Naive thymus-derived CD4-positive, alpha-beta T cell (primary cell): ENCODE results near the gene KCNJ1. TPM values are rescaled to one million over a fixed set of nuclear protein-coding genes. Genes with fewer than 3 reads are reported as not detected.
A peak's percentile ranks its signal among the peaks of the same experiment; 100 is the strongest.

Source experiments
- ATAC-seq: fragments of 150-1000 bp; cut with Tn5 transposase; 2 replicates; pipeline ENCODE4 v1.10.0; 2021; ENCODE audit warnings: mild to moderate bottlenecking, moderate library complexity
- CTCF ChIA-PET: fragments of 350-600 bp; sonication (Branson Sonifier 250); formaldehyde crosslinking; loops from one replicate; lab custom pipeline; 2021; ENCODE audit warnings: antibody characterized with exemption; lab: Charles Lee
- POLR2A ChIA-PET: fragments of 350-600 bp; sonication (Branson Sonifier 250); formaldehyde crosslinking; loops from one replicate; lab custom pipeline; 2021; ENCODE audit warnings: antibody characterized with exemption, inconsistent platforms; lab: Charles Lee
- DNase-seq, 9 donors: peaks; one replicate each; pipeline versions ENCODE4 v3.0.0 to v3.0.0-alpha.2; 2020 to 2022; ENCODE audit warnings: mixed read lengths in 1 of 9
- H3K27ac ChIP-seq: one replicate; pipeline ENCODE4 v1.7.0; 2013; ENCODE audit warnings: mild to moderate bottlenecking, low read depth, low read length, moderate library complexity
- H3K27me3 ChIP-seq, 2 donors: one replicate each; pipeline ENCODE4 v1.7.0; 2013; ENCODE audit warnings: low read length in 2 of 2, mild to moderate bottlenecking in 2 of 2, moderate library complexity in 2 of 2; ENCODE audit not compliant: control insufficient read depth in 2 of 2, insufficient read depth in 2 of 2
- H3K36me3 ChIP-seq, 3 experiments: 1 replicate in 2 of 3; 2 replicates in 1 of 3; pipeline ENCODE4 v1.7.0; 2013; ENCODE audit warnings: low read length in 3 of 3, mild to moderate bottlenecking in 3 of 3, moderate library complexity in 1 of 3; ENCODE audit not compliant: insufficient read depth in 3 of 3, control insufficient read depth in 2 of 3
- H3K4me1 ChIP-seq, 2 donors: one replicate each; pipeline ENCODE4 v1.7.0; 2013; ENCODE audit warnings: low read length in 2 of 2, mild to moderate bottlenecking in 2 of 2, moderate library complexity in 1 of 2; ENCODE audit not compliant: control insufficient read depth in 2 of 2, insufficient read depth in 2 of 2
- H3K4me3 ChIP-seq: 2 replicates; pipeline ENCODE4 v1.7.0; 2013; ENCODE audit warnings: mild to moderate bottlenecking, low read length
- H3K9me3 ChIP-seq, 3 experiments: 1 replicate in 2 of 3; 2 replicates in 1 of 3; pipeline ENCODE4 v1.7.0; 2013; ENCODE audit warnings: low read length in 3 of 3; ENCODE audit not compliant: control insufficient read depth in 2 of 3
- H3K27ac Mint-ChIP-seq, 9 donors: one replicate each; pipeline ENCODE4 v1.8.0; 2020 to 2022; ENCODE audit warnings: mixed read lengths in 9 of 9, mild to moderate bottlenecking in 8 of 9, moderate library complexity in 5 of 9, inconsistent platforms in 2 of 9
- H3K27me3 Mint-ChIP-seq, 5 donors: one replicate each; pipeline ENCODE4 v1.8.0; 2021 to 2022; ENCODE audit warnings: mixed read lengths in 5 of 5, mild to moderate bottlenecking in 1 of 5
- H3K36me3 Mint-ChIP-seq, 5 donors: one replicate each; pipeline ENCODE4 v1.8.0; 2020 to 2022; ENCODE audit warnings: mixed read lengths in 5 of 5, mild to moderate bottlenecking in 3 of 5, inconsistent platforms in 1 of 5
- H3K4me1 Mint-ChIP-seq, 7 donors: one replicate each; pipeline ENCODE4 v1.8.0; 2020 to 2022; ENCODE audit warnings: mixed read lengths in 7 of 7, mild to moderate bottlenecking in 3 of 7, inconsistent platforms in 1 of 7
- H3K4me3 Mint-ChIP-seq, 10 donors: one replicate each; pipeline ENCODE4 v1.8.0; 2020 to 2022; ENCODE audit warnings: mild to moderate bottlenecking in 10 of 10, mixed read lengths in 10 of 10, moderate library complexity in 6 of 10, inconsistent platforms in 2 of 10
- H3K9me3 Mint-ChIP-seq, 11 donors: one replicate each; pipeline ENCODE4 v1.8.0; 2020 to 2022; ENCODE audit warnings: mixed read lengths in 11 of 11, mild to moderate bottlenecking in 4 of 11, inconsistent platforms in 1 of 11, moderate library complexity in 1 of 11
- intact Hi-C, 2 donors: fragments of 100-400 bp; cut with micrococcal nuclease; formaldehyde crosslinking; loops; one replicate each; pipeline ENCODE4 v1.15.1; 2023
- polyA plus RNA-seq, 2 donors: library from polyadenylated mRNA; unstranded; fragments of 300-500 nt; fragmentation: Illumina TruSeq; gene quantifications; one replicate each; pipeline ENCODE4 v1.2.3, GENCODE V29; 2021
- total RNA-seq, 6 experiments: library from RNA in 5 of 6; stranded (reverse) in 5 of 6; gene quantifications; 1 replicate in 5 of 6; 2 replicates in 1 of 6; pipeline ENCODE4 v1.2.3 and lab custom pipeline; 2021 to 2026

The KCNJ1 gene
- total and polyA plus RNA-seq, 7 experiments from 2014 or later = 0.12 to 0.22 TPM; not detected in 5

DNA sequence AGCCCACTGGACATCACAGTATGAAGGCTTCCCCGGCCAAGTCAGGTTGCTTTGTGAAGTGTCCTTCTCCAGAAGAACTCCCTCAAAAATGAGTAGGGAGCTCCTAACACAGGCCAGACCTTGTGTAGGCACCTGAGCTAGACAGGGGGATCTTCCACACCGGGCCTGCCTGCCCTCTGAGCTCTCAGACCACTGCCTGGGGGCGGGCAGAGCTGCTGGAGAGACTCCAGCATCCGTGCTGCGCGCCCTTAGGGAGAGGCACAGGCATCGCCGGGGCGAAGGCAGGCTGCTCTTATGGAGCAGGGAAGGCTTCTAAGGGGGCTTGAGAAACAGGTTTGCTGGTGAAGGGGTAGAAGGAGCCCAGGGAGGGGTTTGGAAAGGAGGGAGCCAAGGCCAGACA lies 28.4 kb upstream of the KCNJ1 start:
- no peaks in the 10 kb centered on the region for H3K36me3 ChIP-seq
- H3K27me3 Mint-ChIP-seq = peaks cover 24 to 48% (median 27%) of the 10 kb centered on the region in 5 donors
- no peak overlapping the region for H3K4me3 Mint-ChIP-seq
- intact Hi-C loops = no loop called here
- no peak overlapping the region for H3K27ac ChIP-seq
- no peak overlapping the region for H3K4me3 ChIP-seq
- peaks cover 0 to 4% (median 0%) of the 10 kb centered on the region in 5 donors for H3K36me3 Mint-ChIP-seq
- H3K27ac Mint-ChIP-seq = no peak overlapping the region
- ATAC-seq = no peak
- H3K9me3 Mint-ChIP-seq = peaks cover 0 to 3% (median 0%) of the 10 kb centered on the region in 11 donors
- no peaks in the 10 kb centered on the region for H3K27me3 ChIP-seq
- CTCF ChIA-PET = interaction anchor here (1.4 kb wide), 1 partner anchor 61 kb away, joined by 3 read pairs; no protein-coding TSS in a partner anchor
- POLR2A ChIA-PET = no interaction called here
- no peak for DNase-seq
- H3K4me1 ChIP-seq = no peaks in the 10 kb centered on the region
- H3K4me1 Mint-ChIP-seq = peaks cover 4 to 16% (median 9%) of the 10 kb centered on the region in 7 donors
- no peaks in the 10 kb centered on the region for H3K9me3 ChIP-seq

DNA sequence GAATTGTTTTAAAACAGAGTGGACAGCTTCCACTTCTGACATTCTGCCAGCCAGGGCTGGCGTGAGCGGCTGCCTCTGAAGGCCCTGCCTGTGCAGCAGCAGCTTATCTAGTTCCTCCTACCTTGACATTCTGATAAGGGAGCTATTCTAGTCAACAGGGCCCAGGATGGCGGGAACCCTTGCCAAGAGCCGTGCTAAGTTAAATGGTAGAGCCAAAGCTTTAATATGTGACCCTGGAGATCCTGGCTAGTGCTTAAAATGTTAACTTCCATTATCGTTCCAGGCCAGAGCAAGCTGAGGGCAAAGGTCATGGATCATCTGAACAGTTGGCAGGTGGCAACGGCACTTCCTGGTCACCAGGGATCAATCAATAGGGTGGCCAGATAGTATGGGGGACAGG lies 27.6 kb upstream of the KCNJ1 start:
- H3K36me3 ChIP-seq = no peaks in the 10 kb centered on the region
- no peak overlapping the region for H3K27ac ChIP-seq
- Mint-ChIP-seq H3K27ac (no peak overlapping the region), H3K4me3 (no peak overlapping the region), H3K27me3 (peaks cover 27 to 55% (median 28%) of the 10 kb centered on the region in 5 donors), H3K9me3 (peaks cover 0 to 3% (median 0%) of the 10 kb centered on the region in 11 donors), H3K36me3 (peaks cover 0 to 4% (median 0%) of the 10 kb centered on the region in 5 donors), H3K4me1 (peaks cover 4 to 16% (median 9%) of the 10 kb centered on the region in 7 donors)
- no peaks in the 10 kb centered on the region for H3K4me1 ChIP-seq
- intact Hi-C loops = no loop called here
- ChIA-PET POLR2A (no interaction called here), CTCF (interaction anchor here (1.4 to 2.0 kb wide), 2 partner anchors 9 to 62 kb away, joined by 3 to 8 read pairs; no protein-coding TSS in a partner anchor)
- no peak for DNase-seq
- ATAC-seq = no peak
- H3K27me3 ChIP-seq = peaks cover 3 to 7% of the 10 kb centered on the region in 2 donors
- H3K9me3 ChIP-seq = no peaks in the 10 kb centered on the region
- no peak overlapping the region for H3K4me3 ChIP-seq

DNA sequence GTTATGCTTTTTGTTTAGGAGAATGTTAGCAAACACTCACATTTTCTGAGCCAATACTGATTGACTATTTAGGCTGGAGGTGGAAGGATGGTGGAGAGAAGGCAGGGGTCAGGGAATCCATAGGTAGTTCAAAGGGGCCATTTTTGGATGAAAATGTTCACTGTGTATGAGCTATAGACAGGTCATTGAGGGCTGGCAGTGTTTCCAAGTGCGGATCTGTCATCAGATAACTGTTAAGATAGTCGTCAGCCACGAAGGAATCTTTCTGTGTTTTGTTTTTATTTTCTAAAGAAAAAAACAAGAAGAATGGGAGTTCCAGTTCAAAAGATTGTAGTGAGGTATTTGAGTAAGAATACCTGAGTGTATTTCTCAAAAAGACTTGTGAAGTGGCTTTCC lies 27.2 kb upstream of the KCNJ1 start:
- Histone ChIP-seq H3K9me3 (no peaks in the 10 kb centered on the region), H3K4me1 (no peaks in the 10 kb centered on the region), H3K27me3 (peaks cover 5 to 11% of the 10 kb centered on the region in 2 donors), H3K4me3 (no peak overlapping the region), H3K27ac (no peak overlapping the region), H3K36me3 (no peaks in the 10 kb centered on the region)
- Mint-ChIP-seq H3K4me3 (no peak overlapping the region), H3K36me3 (peaks cover 0 to 4% (median 0%) of the 10 kb centered on the region in 5 donors), H3K4me1 (peaks cover 4 to 16% (median 9%) of the 10 kb centered on the region in 7 donors), H3K9me3 (peaks cover 0 to 3% (median 0%) of the 10 kb centered on the region in 11 donors), H3K27ac (peak overlapping the region in 1 of 9 donors; percentile 62), H3K27me3 (peaks cover 31 to 59% (median 32%) of the 10 kb centered on the region in 5 donors)
- intact Hi-C loops = no loop called here
- ChIA-PET POLR2A (interaction anchor here (0.7 kb wide), 1 partner anchor 174 kb away, joined by 3 read pairs; no protein-coding TSS in a partner anchor), CTCF (interaction anchor here (1.4 to 2.0 kb wide), 2 partner anchors 9 to 62 kb away, joined by 3 to 8 read pairs; no protein-coding TSS in a partner anchor)
- ATAC-seq (no peak), DNase-seq (no peak)

DNA sequence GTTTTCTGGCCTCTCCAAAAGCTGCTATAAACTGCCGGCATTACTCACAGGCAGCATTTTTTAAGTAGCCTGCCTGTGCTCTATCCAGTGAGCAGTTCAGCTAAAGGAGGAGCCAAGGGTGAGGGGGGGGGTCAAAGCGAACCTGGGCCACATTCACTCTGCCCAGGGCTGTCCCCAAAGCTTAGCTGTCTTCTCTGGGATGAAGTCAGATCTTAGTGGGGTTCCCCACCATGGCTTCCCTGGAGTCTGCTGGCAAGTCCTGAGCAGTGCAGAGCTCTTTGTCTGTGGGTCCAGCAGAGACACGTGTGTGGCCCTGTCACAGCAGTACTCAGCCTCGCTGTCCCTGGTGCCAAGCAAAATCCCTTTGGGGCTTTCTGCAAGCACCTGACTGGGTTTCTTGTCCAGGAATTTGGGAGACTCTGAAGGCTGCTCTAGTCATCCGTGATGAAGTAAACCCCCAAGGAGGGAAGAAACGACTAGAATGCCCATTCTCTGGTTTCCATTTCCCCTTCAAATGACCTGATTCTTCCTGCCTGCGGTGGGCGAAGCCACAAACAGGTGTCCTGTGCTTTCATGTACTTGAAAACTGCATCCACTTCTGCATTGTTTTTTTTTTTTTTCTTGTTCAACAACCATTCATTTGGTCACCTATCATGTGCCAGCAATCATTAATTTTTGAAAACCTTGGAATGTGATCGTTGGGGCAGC lies 26.6 kb upstream of the KCNJ1 start:
- Mint-ChIP-seq H3K4me3 (no peak overlapping the region), H3K4me1 (peaks cover 4 to 16% (median 9%) of the 10 kb centered on the region in 7 donors), H3K36me3 (peaks cover 0 to 4% (median 0%) of the 10 kb centered on the region in 5 donors), H3K27me3 (peaks cover 35 to 60% (median 37%) of the 10 kb centered on the region in 5 donors), H3K27ac (no peak overlapping the region), H3K9me3 (peaks cover 0 to 3% (median 0%) of the 10 kb centered on the region in 11 donors)
- Histone ChIP-seq H3K4me1 (no peaks in the 10 kb centered on the region), H3K9me3 (no peaks in the 10 kb centered on the region), H3K27me3 (peaks cover 5 to 14% of the 10 kb centered on the region in 2 donors), H3K36me3 (no peaks in the 10 kb centered on the region), H3K4me3 (no peak overlapping the region), H3K27ac (no peak overlapping the region)
- ChIA-PET CTCF (interaction anchor here (2.0 kb wide), 1 partner anchor 8 kb away, joined by 8 read pairs; no protein-coding TSS in a partner anchor), POLR2A (interaction anchor here (0.7 kb wide), 1 partner anchor 173 kb away, joined by 3 read pairs; no protein-coding TSS in a partner anchor)
- DNase-seq (no peak), ATAC-seq (no peak)
- intact Hi-C loops = no loop called here

DNA sequence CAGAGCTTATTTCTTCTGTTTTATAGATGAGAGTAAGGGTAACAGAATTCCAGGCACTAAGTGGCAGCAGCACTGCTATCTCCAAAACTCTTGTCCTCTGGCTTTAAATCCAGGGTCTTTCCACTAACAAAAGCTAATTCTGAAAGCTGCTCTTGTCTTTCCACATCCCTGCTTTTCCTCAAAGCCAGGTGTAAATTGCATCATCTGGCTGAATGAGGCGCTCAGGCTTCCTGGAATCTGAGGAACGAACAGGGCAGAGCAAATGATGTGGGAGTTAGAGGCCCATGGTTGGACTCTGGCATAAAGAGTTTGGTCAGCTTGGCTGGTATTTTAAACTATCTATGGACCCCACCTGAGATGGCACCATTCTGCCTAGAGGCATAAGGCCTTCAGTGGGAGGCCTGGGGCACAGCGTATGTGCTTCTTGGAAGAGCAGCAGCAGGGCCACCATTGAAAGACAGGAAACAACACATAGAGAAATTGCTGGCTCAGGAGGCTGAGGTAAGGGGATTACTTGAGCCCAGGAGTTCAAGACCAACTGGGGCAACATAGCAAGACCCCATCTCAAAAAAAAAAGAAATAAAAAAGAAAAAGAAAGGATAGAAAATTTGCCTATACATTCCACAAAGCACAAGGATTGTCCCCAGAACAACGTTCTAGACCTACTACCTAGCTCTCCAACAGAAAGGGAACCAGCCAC lies 25.9 kb upstream of the KCNJ1 start:
- peaks cover 4 to 16% (median 9%) of the 10 kb centered on the region in 7 donors for H3K4me1 Mint-ChIP-seq
- H3K27ac Mint-ChIP-seq = peak overlapping the region in 1 of 9 donors; percentile 42
- no peak for DNase-seq
- H3K27ac ChIP-seq = no peak overlapping the region
- H3K36me3 ChIP-seq = no peaks in the 10 kb centered on the region
- intact Hi-C loops = no loop called here
- H3K9me3 ChIP-seq = no peaks in the 10 kb centered on the region
- H3K27me3 ChIP-seq = peaks cover 5 to 15% of the 10 kb centered on the region in 2 donors
- peaks cover 0 to 4% (median 0%) of the 10 kb centered on the region in 5 donors for H3K36me3 Mint-ChIP-seq
- no peak overlapping the region for H3K4me3 Mint-ChIP-seq
- no peak for ATAC-seq
- ChIA-PET CTCF (interaction anchor here (1.6 to 2.0 kb wide), 3 partner anchors 7 to 735 kb away, joined by 6 to 8 read pairs (median 6); no protein-coding TSS in a partner anchor), POLR2A (interaction anchor here (0.8 kb wide), 1 partner anchor 720 kb away, joined by 5 read pairs; no protein-coding TSS in a partner anchor)
- peaks cover 0 to 3% (median 0%) of the 10 kb centered on the region in 11 donors for H3K9me3 Mint-ChIP-seq
- no peaks in the 10 kb centered on the region for H3K4me1 ChIP-seq
- H3K4me3 ChIP-seq = no peak overlapping the region
- H3K27me3 Mint-ChIP-seq = peaks cover 42 to 61% (median 45%) of the 10 kb centered on the region in 5 donors

DNA sequence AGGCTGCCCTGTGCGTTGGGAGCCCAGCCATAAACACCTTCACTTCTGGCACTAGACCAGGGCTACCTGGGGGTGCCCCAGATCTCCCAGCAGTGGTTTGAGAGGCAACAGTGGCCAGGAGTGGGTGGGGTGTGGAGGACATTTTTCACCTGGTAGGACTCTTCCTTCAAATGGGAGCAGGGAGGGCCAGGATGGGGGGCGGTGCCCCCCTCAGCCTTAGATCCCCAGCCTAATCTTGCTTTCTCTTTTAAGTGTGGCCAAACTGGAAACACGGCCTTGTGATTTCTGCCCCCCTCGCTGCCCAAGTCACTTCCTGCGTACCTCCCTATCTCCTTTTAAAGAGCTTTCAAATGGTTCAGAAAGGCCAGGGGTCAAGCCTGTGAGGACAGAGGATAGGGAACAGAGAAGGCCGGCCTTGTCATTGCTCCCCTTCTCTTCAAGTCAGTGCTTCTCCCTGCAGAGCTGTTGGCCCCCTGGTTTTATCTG lies 24.9 kb upstream of the KCNJ1 start:
- H3K27ac ChIP-seq = no peak overlapping the region
- intact Hi-C loops = no loop called here
- DNase-seq (no peak), ATAC-seq (no peak)
- no peaks in the 10 kb centered on the region for H3K9me3 ChIP-seq
- H3K9me3 Mint-ChIP-seq = peaks cover 0 to 3% (median 0%) of the 10 kb centered on the region in 11 donors
- peaks cover 0 to 4% (median 0%) of the 10 kb centered on the region in 5 donors for H3K36me3 Mint-ChIP-seq
- peak overlapping the region in 6 of 10 donors; percentile 49 to 90 (median 76) for H3K4me3 Mint-ChIP-seq
- no peaks in the 10 kb centered on the region for H3K4me1 ChIP-seq
- H3K27ac Mint-ChIP-seq = no peak overlapping the region
- peaks cover 48 to 62% (median 55%) of the 10 kb centered on the region in 5 donors for H3K27me3 Mint-ChIP-seq
- CTCF ChIA-PET = interaction anchor here (1.6 to 1.7 kb wide), 2 partner anchors 15 to 734 kb away, joined by 6 read pairs; no protein-coding TSS in a partner anchor
- H3K36me3 ChIP-seq = no peaks in the 10 kb centered on the region
- peaks cover 5 to 15% of the 10 kb centered on the region in 2 donors for H3K27me3 ChIP-seq
- H3K4me3 ChIP-seq = no peak overlapping the region
- POLR2A ChIA-PET = interaction anchor here (1.5 kb wide), 1 partner anchor 12 kb away, joined by 3 read pairs; no protein-coding TSS in a partner anchor
- peaks cover 5 to 17% (median 9%) of the 10 kb centered on the region in 7 donors for H3K4me1 Mint-ChIP-seq
